Activated T-cell treated with anti-CD3 and anti-CD28 coated beads for 24 hours (primary cell): ENCODE measurements around the gene PBX4.
A peak's percentile ranks its signal among the peaks of the same experiment; 100 is the strongest.

ENCODE experiments used
- DNase-seq: peaks from one replicate; pipeline ENCODE4 v3.0.0-alpha.2; 2020; ENCODE audit warnings: low read depth

Gene PBX4

DNA sequence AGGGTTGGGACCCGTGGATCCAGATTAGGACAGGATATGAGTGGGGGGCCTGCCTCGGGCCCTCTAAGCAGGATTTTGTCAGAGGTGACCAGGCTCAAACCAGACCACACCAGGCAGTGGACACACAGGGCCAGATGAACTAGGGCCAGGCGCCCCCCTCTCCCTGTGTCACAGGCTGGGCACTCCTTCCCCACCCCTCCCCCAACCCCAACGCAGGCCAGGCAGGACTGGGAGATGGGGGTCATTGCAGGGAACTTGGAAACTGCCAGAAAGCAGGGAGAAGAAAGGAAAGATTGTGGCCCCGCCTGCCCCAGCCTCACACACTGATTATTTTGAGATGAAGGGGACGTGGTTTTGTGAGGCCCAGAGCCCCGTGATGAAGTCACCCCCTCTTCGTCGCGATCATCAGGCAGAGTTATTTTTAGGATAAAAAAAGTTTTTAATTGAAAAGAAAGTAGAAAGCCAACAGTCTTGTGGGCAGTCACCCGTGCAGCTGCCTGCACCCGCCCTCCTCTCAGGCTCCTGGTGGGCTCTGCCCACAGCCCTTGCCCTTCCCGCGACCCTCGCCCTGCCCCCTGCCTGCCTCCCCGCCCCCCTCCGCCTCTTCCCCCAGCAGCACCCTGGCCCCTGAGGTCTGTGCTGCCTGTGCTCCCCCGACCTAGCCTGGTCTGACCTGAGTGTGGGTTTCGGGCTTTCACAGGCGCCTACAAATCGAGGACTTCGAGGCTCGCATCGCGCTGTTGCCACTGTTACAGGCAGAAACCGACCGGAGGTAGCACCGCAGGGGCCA is 91.7 kb downstream of the PBX4 start:
- no peak for DNase-seq

DNA sequence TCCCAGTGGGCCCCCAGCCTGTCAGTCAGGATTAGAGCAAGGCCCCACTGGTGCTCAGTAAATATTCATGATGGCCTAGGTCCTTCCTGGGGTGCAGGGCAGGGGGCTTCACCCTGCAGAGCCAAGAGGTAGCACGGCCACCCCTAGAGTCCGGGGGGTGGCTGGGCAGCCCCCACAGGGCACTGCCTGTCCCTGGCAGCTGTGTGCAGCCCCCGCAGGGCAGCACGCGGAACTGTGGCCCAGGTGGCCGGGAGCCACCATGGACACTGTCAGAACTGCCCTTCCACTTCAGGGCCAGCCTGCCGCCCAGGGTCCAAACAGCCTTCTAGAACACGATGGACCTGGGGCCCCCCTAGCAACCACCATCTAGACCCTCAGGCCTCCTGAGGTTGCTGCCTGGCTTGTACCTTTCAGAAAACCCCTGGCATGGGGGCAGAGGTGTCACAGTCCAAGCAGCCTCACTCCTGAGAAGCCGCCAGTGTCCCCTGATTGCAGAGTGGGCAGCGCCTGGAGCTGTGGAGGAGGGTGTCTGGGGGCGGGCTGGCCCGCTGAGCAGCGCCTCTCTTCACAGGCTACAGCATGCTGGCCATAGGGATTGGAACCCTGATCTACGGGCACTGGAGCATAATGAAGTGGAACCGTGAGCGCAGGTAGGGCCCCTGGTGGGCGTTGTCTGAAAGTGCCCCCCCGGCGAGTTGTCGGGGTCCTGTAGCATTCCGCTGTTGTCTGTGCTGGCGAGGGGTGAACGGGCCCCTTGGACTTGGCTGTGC is 92.7 kb downstream of the PBX4 start:
- no peak for DNase-seq

DNA sequence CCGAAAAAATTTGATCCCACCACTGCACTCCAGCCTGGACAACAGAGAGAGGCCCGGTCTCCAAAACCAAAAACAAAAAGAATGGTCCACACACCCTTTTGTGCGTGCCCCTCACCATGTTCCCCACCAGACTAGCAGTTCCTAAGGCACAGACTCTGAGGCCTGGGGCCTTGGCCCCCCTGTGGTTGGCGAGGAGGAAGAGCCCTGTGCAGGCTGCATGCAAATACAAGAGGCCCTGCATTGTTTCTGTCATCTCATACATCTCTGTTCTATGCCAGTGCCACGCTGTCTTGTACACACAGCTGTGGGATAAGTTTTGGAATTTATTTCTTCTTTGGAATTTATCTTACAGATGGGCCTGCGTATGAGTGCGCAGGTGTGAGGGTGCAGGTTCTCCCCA is 94.4 kb downstream of the PBX4 start:
- no peak for DNase-seq

DNA sequence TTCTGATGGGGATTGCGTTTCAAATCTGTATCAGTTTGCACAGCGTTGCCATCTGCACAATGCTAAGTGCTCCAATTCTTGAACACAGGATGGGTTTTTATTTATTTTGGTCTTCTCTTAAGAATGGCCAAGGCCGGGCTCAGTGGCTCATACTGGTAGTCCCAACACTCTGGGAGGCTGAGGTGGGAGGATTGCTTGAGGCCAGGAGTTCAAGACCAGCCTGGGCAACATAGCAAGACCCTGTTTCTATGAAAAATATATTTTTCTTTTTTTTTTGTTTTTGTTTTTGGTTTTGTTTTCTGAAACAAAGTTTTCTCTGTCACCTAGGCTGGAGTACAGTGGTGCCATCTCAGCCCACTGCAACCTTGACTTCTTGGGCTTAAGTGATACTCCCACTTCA is 95.3 kb downstream of the PBX4 start:
- DNase-seq: no peak

DNA sequence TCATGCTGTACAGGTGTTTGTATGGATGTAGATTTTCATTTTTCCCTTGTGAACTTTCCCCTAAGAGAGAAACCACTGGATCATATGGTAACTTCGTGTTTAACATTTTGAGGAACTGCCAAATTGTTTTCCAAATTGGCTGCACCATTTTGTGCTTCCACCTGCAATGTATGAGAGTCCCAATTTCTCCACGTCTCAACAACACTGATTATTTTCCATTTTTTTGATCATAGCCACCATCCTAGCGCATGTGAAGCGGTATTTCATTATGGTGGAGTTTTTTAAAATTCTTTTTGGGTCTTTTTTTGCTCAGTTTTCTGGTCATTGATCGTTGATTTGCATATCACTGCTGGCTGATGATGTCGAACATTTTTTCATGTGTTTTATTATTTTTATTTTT is 97.5 kb downstream of the PBX4 start:
- DNase-seq: no peak

DNA sequence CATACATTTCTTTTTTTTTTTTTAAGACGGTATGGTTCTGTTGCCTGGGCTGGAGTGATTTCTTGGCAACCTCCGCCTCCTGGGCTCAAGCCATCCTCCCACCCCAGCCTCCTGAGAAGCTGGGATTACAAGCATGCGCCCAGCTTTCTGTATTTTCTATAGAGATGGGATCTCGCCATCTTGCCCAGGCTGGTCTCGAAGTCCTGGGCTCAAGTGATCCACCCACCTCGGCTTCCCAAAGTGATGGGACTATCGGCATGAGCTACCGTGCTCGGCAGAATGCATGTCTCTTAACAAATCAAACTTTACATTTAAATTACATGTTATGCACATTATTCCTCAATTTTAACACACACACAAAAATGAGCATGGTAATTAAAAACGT is 101.3 kb downstream of the PBX4 start:
- no peak for DNase-seq

DNA sequence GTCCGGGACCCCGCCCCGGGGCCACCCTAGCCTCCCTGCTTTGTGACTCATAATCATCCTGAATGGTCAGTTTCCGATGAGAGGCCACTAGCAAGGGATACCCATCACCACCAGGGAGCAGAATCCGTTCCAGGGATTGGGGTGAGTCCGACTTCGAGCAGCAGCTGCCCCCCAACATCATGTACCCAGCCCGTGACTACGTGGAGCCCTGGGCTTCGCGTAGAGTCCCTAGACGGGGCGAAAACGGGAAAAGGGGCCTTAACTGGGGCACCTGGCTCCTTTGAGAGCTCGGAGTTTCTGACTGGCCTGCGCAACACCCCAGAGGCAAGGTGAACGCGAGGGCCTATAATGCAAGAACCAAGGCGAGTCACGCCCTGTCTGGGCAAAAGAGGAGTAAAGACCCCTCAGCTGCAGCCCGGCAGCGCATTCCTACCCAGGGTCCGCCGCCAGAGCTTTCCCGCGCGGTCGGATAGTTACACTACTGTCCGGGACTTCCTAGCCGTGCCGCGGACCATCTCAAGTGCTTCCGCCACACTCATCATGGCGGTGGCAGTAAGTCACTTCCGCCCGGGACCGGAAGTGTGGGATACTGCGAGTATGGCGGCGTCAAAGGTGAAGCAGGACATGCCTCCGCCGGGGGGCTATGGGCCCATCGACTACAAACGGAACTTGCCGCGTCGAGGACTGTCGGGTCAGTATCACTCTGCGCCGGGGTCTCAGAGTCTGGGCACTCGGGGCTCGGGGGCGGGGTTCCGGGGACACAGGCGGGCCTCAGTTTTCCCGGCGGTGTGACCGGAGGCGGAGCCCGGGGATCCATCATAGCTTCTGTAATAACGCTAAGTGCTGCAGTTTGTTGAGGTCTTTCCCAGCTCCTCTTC is 102.6 kb downstream of the PBX4 start, which contains the start of gene NDUFA13:
TSS of gene NDUFA13 (plus strand) at position 584 of the 878 bp plus-strand sequence. CDS start at position 598, 14 bp downstream.
- DNase-seq: peak; percentile 91

DNA sequence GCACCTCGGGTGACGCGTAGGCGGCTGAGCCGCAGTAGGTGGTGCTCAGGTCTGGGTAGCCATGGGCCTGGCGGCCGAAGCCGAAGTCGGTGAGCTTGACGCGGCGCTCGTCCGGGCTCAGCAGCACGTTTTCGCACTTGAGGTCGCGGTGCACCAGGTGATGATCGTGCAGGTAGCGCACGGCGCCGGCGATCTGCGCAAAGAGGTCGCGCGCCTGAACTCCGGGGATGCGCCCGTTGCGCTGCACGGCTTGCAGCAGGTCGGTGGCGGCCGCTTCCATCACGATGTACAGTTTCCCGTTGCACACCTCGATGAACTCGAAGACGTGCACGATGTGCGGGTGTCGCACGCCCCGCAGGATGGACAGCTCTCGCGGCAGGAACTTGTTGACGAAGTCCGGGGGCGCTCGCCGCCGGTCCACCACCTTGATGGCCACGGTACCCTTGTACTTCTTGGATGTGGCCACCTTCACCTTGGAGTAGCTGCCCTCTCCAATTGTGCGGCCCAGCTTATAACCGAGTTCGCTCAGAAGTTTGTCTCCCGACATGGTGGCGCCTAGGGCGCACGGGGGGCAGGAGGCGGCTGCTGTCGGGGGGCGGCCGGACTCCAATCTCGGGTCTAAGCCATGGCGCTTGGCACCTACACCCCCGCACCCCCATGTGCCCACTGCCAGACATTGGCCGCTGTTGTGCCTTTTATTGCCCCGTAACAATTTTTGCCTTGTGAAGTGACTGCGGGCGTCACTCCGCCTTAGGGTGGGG is 103.4 kb downstream of the PBX4 start, which contains the start of gene TSSK6:
TSS of gene TSSK6 (minus strand) at position 668 of the 761 bp plus-strand sequence. CDS start at position 547, 121 bp downstream.
- no peak for DNase-seq

DNA sequence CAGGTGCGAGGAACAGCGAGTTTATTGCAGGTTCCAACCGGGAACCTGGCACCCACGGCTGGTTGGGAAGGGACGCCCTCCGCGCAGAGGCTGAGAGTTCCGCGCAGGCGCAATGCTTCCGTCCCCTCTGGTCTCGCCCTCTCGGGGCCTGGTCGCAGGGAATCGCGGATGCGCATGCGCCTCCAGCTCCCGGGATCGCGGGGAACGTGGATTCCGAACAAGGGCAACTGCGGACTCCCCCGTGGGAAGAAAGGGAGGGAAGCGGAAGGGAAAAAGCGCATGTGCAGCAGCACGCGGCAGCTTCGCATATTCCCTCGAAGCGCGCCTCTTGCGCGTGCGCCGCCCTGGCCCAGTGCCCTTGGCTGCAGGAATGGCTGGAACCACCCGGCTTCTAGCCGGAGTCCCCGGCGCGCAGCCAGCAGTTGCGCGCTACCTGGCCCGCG is 104.3 kb downstream of the PBX4 start:
- no peak for DNase-seq

DNA sequence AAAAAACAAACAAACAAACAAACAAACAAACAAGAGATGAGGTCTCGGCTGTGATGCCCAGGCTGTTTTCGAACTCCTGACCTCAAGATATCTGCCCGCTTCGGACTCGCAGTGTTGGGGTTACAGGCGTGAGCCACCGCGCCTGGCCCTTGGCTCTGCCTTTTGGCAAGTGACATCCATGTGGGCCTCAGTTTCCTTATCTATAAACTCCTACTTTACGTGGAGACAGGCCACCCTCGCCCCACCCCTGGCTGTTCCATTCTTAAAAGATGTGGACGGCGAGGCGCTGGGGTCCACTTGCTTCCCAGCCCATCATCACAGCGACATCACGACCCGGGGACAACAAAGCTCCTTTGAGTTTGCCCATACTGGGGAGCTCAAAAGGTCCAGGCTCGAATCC is 104.8 kb downstream of the PBX4 start:
- no peak for DNase-seq
